BLaER1 (cell line): ENCODE results near the gene C14orf132.

Experiments
- H3K27ac ChIP-seq: shearing (Covaris generic); formaldehyde crosslinking; 2 replicates; pipeline ENCODE4 v1.8.1; 2022
- H3K27me3 ChIP-seq: shearing (Covaris generic); formaldehyde crosslinking; 2 replicates; pipeline ENCODE4 v1.8.1; 2022
- H3K36me3 ChIP-seq: shearing (Covaris generic); formaldehyde crosslinking; 2 replicates; pipeline ENCODE4 v1.8.1; 2022
- H3K4me1 ChIP-seq: shearing (Covaris generic); formaldehyde crosslinking; 2 replicates; pipeline ENCODE4 v1.8.1; 2022
- H3K4me2 ChIP-seq: shearing (Covaris generic); formaldehyde crosslinking; 2 replicates; pipeline ENCODE4 v1.8.1; 2022
- H3K4me3 ChIP-seq: shearing (Covaris generic); formaldehyde crosslinking; 2 replicates; pipeline ENCODE4 v1.8.1; 2022
- H3K9ac ChIP-seq: shearing (Covaris generic); formaldehyde crosslinking; 2 replicates; pipeline ENCODE4 v1.8.1; 2022
- H3K9me3 ChIP-seq: shearing (Covaris generic); formaldehyde crosslinking; 2 replicates; pipeline ENCODE4 v1.8.1; 2022
- H4K20me1 ChIP-seq: shearing (Covaris generic); formaldehyde crosslinking; 2 replicates; pipeline ENCODE4 v1.8.1; 2022
- Cebpa-rat ChIP-seq: shearing (Covaris generic); IDR thresholded peaks from 2 replicates; pipeline ENCODE4 v1.8.1; 2022

Gene C14orf132

GRCh38 chr14:96057738-96058137, 18.6 kb downstream of the C14orf132 start:
- TF ChIP-seq Cebpa-rat, result no peak
- H3K4me2 ChIP-seq, result no peak overlapping the region
- peaks cover 96% of the 10 kb centered on the region for H4K20me1 ChIP-seq

GRCh38 chr14:96058576-96059200, 19.5 kb downstream of the C14orf132 start:
- Histone ChIP-seq H3K27ac (no peak overlapping the region), H3K4me2 (no peak overlapping the region), H4K20me1 (peaks cover 92% of the 10 kb centered on the region), H3K9ac (no peak overlapping the region), H3K27me3 (no peaks in the 10 kb centered on the region), H3K9me3 (no peaks in the 10 kb centered on the region), H3K4me3 (no peak overlapping the region), H3K36me3 (peaks cover 66% of the 10 kb centered on the region), H3K4me1 (peaks cover 41% of the 10 kb centered on the region)
- no peak for TF ChIP-seq Cebpa-rat

More at GRCh38 chr14:96057738-96058137, 18.6 kb downstream of the C14orf132 start:
- Histone ChIP-seq H3K9me3 (no peaks in the 10 kb centered on the region), H3K9ac (no peak overlapping the region), H3K36me3 (peaks cover 68% of the 10 kb centered on the region), H3K27me3 (no peaks in the 10 kb centered on the region), H3K4me1 (peaks cover 43% of the 10 kb centered on the region), H3K27ac (no peak overlapping the region), H3K4me3 (no peak overlapping the region)

- H3K9ac ChIP-seq, result no peak overlapping the region
- H3K4me3 ChIP-seq, result no peak overlapping the region
- H3K27ac ChIP-seq, result no peak overlapping the region
- H4K20me1 ChIP-seq, result peaks cover 85% of the 10 kb centered on the region
- TF ChIP-seq Cebpa-rat, result no peak
- no peaks in the 10 kb centered on the region for H3K9me3 ChIP-seq
- H3K4me1 ChIP-seq, result peaks cover 41% of the 10 kb centered on the region
- no peak overlapping the region for H3K4me2 ChIP-seq
- peaks cover 65% of the 10 kb centered on the region for H3K36me3 ChIP-seq
- H3K27me3 ChIP-seq, result no peaks in the 10 kb centered on the region
Observed at GRCh38 chr14:96059519-96060135, 20.5 kb downstream of the C14orf132 start.

- Histone ChIP-seq H3K4me1 (peaks cover 41% of the 10 kb centered on the region), H3K9ac (no peak overlapping the region), H3K4me3 (no peak overlapping the region), H3K27me3 (no peaks in the 10 kb centered on the region), H3K4me2 (no peak overlapping the region), H3K27ac (no peak overlapping the region), H3K36me3 (peaks cover 65% of the 10 kb centered on the region), H4K20me1 (peaks cover 85% of the 10 kb centered on the region), H3K9me3 (no peaks in the 10 kb centered on the region)
- TF ChIP-seq Cebpa-rat, result no peak
Observed at GRCh38 chr14:96060186-96060933, 21.2 kb downstream of the C14orf132 start.

- Histone ChIP-seq H3K4me1 (peaks cover 37% of the 10 kb centered on the region), H3K36me3 (peaks cover 63% of the 10 kb centered on the region), H3K27me3 (no peaks in the 10 kb centered on the region), H3K27ac (no peak overlapping the region), H4K20me1 (peaks cover 84% of the 10 kb centered on the region), H3K4me3 (no peak overlapping the region), H3K9me3 (no peaks in the 10 kb centered on the region), H3K9ac (no peak overlapping the region), H3K4me2 (no peak overlapping the region)
- TF ChIP-seq Cebpa-rat, result no peak
Observed at GRCh38 chr14:96062010-96062409, 22.8 kb downstream of the C14orf132 start.

- TF ChIP-seq Cebpa-rat, result no peak
Observed at GRCh38 chr14:96062506-96062905, 23.3 kb downstream of the C14orf132 start.

GRCh38 chr14:96064866-96065265, 25.7 kb downstream of the C14orf132 start:
- Histone ChIP-seq H3K27me3 (no peaks in the 10 kb centered on the region), H3K4me3 (0 out of 2 replicates have a peak overlapping the region, but pooled peaks have one; percentile 18), H3K4me1 (peaks cover 39% of the 10 kb centered on the region), H3K4me2 (peak overlapping the region; percentile 89), H4K20me1 (peaks cover 83% of the 10 kb centered on the region), H3K36me3 (peaks cover 50% of the 10 kb centered on the region), H3K9ac (peak overlapping the region; percentile 35; the same call in 1 of the 2 replicates), H3K9me3 (no peaks in the 10 kb centered on the region), H3K27ac (peak overlapping the region; percentile 49)
- no peak for TF ChIP-seq Cebpa-rat

More at GRCh38 chr14:96062506-96062905, 23.3 kb downstream of the C14orf132 start:
- Histone ChIP-seq H4K20me1 (peaks cover 84% of the 10 kb centered on the region), H3K4me2 (no peak overlapping the region), H3K9ac (no peak overlapping the region), H3K4me1 (peaks cover 39% of the 10 kb centered on the region), H3K4me3 (no peak overlapping the region), H3K27me3 (no peaks in the 10 kb centered on the region), H3K9me3 (no peaks in the 10 kb centered on the region), H3K27ac (no peak overlapping the region), H3K36me3 (peaks cover 58% of the 10 kb centered on the region)

GRCh38 chr14:96065661-96066459, 26.7 kb downstream of the C14orf132 start:
- Histone ChIP-seq H3K9me3 (0 out of 2 replicates have a peak, but pooled peaks cover 3% of the 10 kb centered on the region), H3K36me3 (peaks cover 50% of the 10 kb centered on the region), H3K4me2 (peak overlapping the region; percentile 89), H3K27ac (peak overlapping the region; percentile 49; the same call in 1 of the 2 replicates), H3K27me3 (no peaks in the 10 kb centered on the region), H4K20me1 (peaks cover 77% of the 10 kb centered on the region), H3K4me3 (no peak overlapping the region), H3K9ac (no peak overlapping the region), H3K4me1 (peaks cover 47% of the 10 kb centered on the region)
- no peak for TF ChIP-seq Cebpa-rat

GRCh38 chr14:96066976-96067375, 27.8 kb downstream of the C14orf132 start:
- Histone ChIP-seq H3K27me3 (no peaks in the 10 kb centered on the region), H4K20me1 (peaks cover 77% of the 10 kb centered on the region), H3K27ac (no peak overlapping the region), H3K9ac (no peak overlapping the region), H3K4me1 (peaks cover 58% of the 10 kb centered on the region), H3K9me3 (peaks cover 10% of the 10 kb centered on the region; the same call in 1 of the 2 replicates), H3K4me3 (no peak overlapping the region), H3K36me3 (peaks cover 51% of the 10 kb centered on the region), H3K4me2 (no peak overlapping the region)
- TF ChIP-seq Cebpa-rat, result no peak
